A549 (cell line): ENCODE results near the gene CADPS2. TPM values are rescaled to one million over a fixed set of nuclear protein-coding genes. Genes with fewer than 3 reads are reported as not detected.

Source experiments
- ATAC-seq, 2 experiments: fragments of 200-7000 bp in 1 of 2; fragments of >200 bp in 1 of 2; cut with Nextera tagmentation in 1 of 2; cut with Tn5 transposase in 1 of 2; 3 replicates each; pipeline versions ENCODE4 v1.8.0 to v1.9.1; 2018 to 2020; ENCODE audit warnings: mild to moderate bottlenecking in 1 of 2, moderate library complexity in 1 of 2
- CTCF ChIA-PET: fragments of 300-600 bp; sonication (Branson Sonifier 250); formaldehyde crosslinking; extraction: SDS; loops from one replicate; lab custom pipeline; 2021; ENCODE audit warnings: antibody characterized with exemption, inconsistent platforms; lab: Yijun Ruan, JAX
- POLR2A ChIA-PET: fragments of 350-600 bp; formaldehyde crosslinking; extraction: SDS; loops from one replicate; lab custom pipeline; 2021; ENCODE audit warnings: antibody characterized with exemption, inconsistent platforms; lab: Yijun Ruan, JAX
- DNase-seq, 2 experiments: peaks; one replicate each; pipeline versions ENCODE4 v3.0.0 to v3.0.0-alpha.2; 2011 to 2016; ENCODE audit warnings: low read depth in 1 of 2, low spot score in 1 of 2
- FAIRE-seq: peaks from 2 replicates; lab custom pipeline; 2011; peaks lifted over from hg19 to GRCh38; lab: Jason Lieb, UNC
- H3K27ac ChIP-seq, 2 experiments: fragments of >200 bp; sonication (Bioruptor Twin); formaldehyde crosslinking; 3 replicates each; pipeline ENCODE4 v1.5.1; 2016 to 2017
- H3K4me1 ChIP-seq: fragments of >200 bp; sonication (Bioruptor Twin); formaldehyde crosslinking; 3 replicates; pipeline ENCODE4 v1.6.1; 2016
- H3K4me2 ChIP-seq: fragments of >200 bp; sonication (Bioruptor Twin); formaldehyde crosslinking; 3 replicates; pipeline ENCODE4 v1.6.1; 2016
- H3K4me3 ChIP-seq: fragments of >200 bp; sonication (Bioruptor Twin); formaldehyde crosslinking; 3 replicates; pipeline ENCODE4 v1.5.1; 2016
- H3K9me3 ChIP-seq: fragments of >200 bp; sonication (Bioruptor Twin); formaldehyde crosslinking; 3 replicates; pipeline ENCODE4 v1.6.1; 2016
- CEBPB ChIP-seq, 2 experiments: fragments of >200 bp in 1 of 2; sonication (Bioruptor Twin) in 1 of 2; formaldehyde crosslinking in 1 of 2; IDR thresholded peaks; 2 replicates each; pipeline ENCODE4 v1.6.1; 2012 to 2016
- CHD2 ChIP-seq: fragments of 150-350 bp; IDR thresholded peaks from 2 replicates; pipeline ENCODE4 v1.6.1; 2014; ENCODE audit warnings: low read length; ENCODE audit not compliant: partially characterized antibody
- CHD4 ChIP-seq: fragments of 200-600 bp; sonication (generic); IDR thresholded peaks from 2 replicates; pipeline ENCODE4 v1.6.1; 2016; ENCODE audit warnings: antibody characterized with exemption, mild to moderate bottlenecking, borderline replicate concordance
- ESRRA ChIP-seq: fragments of 150-350 bp; IDR thresholded peaks from 2 replicates; pipeline ENCODE4 v1.6.1; 2014; ENCODE audit warnings: mild to moderate bottlenecking, low read length, borderline replicate concordance
- FOSB ChIP-seq: fragments of 250-450 bp; sonication (Bioruptor Pico); IDR thresholded peaks from 2 replicates; pipeline ENCODE4 v1.5.0; 2020; ENCODE audit warnings: mild to moderate bottlenecking, moderate library complexity
- FOSL2 ChIP-seq, 2 experiments: fragments of 450-650 bp in 1 of 2; fragments of >200 bp in 1 of 2; sonication (Bioruptor Twin) in 1 of 2; formaldehyde crosslinking; IDR thresholded peaks; 2 replicates each; pipeline versions ENCODE4 v1.5.0 to v1.6.1; 2016 to 2020; ENCODE audit warnings: mild to moderate bottlenecking in 1 of 2, moderate library complexity in 1 of 2
- FOXS1 ChIP-seq: fragments of 250-450 bp; sonication (Bioruptor Pico); IDR thresholded peaks from 2 replicates; pipeline ENCODE4 v1.5.0; 2020; ENCODE audit warnings: mild to moderate bottlenecking, moderate library complexity
- GATA3 ChIP-seq: IDR thresholded peaks from 2 replicates; pipeline ENCODE4 v1.6.1; 2012; ENCODE audit warnings: borderline replicate concordance
- HES2 ChIP-seq: fragments of >200 bp; sonication (Bioruptor Twin); formaldehyde crosslinking; IDR thresholded peaks from 2 replicates; pipeline ENCODE4 v1.6.1; 2016
- HEYL ChIP-seq: fragments of 250-450 bp; sonication (Bioruptor Pico); IDR thresholded peaks from 2 replicates; pipeline ENCODE4 v1.8.0; 2021; ENCODE audit warnings: mild to moderate bottlenecking, moderate library complexity
- HMGXB4 ChIP-seq: fragments of 250-450 bp; sonication (Bioruptor Pico); IDR thresholded peaks from 2 replicates; pipeline ENCODE4 v1.5.0; 2021; ENCODE audit warnings: mild to moderate bottlenecking, moderate library complexity, borderline replicate concordance
- HOXA7 ChIP-seq: fragments of 250-450 bp; sonication (Bioruptor Pico); IDR thresholded peaks from 2 replicates; pipeline ENCODE4 v1.5.0; 2020; ENCODE audit warnings: mild to moderate bottlenecking, moderate library complexity
- JUNB ChIP-seq: fragments of >200 bp; sonication (Bioruptor Twin); formaldehyde crosslinking; IDR thresholded peaks from 2 replicates; pipeline ENCODE4 v1.6.1; 2016
- KDM5A ChIP-seq: fragments of 200-600 bp; sonication (generic); IDR thresholded peaks from 2 replicates; pipeline ENCODE4 v1.6.1; 2016; ENCODE audit warnings: antibody characterized with exemption, mild to moderate bottlenecking
- NPAS2 ChIP-seq: fragments of 250-450 bp; sonication (Bioruptor Pico); IDR thresholded peaks from 2 replicates; pipeline ENCODE4 v1.8.0; 2022; ENCODE audit warnings: mild to moderate bottlenecking, moderate library complexity, borderline replicate concordance
- PHF8 ChIP-seq: fragments of 200-600 bp; sonication (generic); IDR thresholded peaks from 2 replicates; pipeline ENCODE4 v1.6.1; 2016; ENCODE audit warnings: low read depth, mild to moderate bottlenecking, antibody characterized with exemption, moderate library complexity, borderline replicate concordance
- POLR2AphosphoS2 ChIP-seq: conservative IDR thresholded peaks from 2 replicates; pipeline ENCODE4 v1.6.1; 2012; ENCODE audit warnings: low read length, improper control_type of control experiment, inconsistent platforms
- RAD21 ChIP-seq, 2 experiments: fragments of >200 bp in 1 of 2; sonication (Bioruptor Twin) in 1 of 2; formaldehyde crosslinking in 1 of 2; IDR thresholded peaks in 1 of 2; conservative IDR thresholded peaks in 1 of 2; 2 replicates in 1 of 2; 3 replicates in 1 of 2; pipeline ENCODE4 v1.6.1; 2012 to 2018; ENCODE audit warnings: inconsistent platforms in 1 of 2
- RFX5 ChIP-seq: fragments of 450-650 bp; IDR thresholded peaks from 2 replicates; pipeline ENCODE4 v1.7.1; 2014; ENCODE audit warnings: antibody characterized with exemption, mild to moderate bottlenecking, moderate library complexity
- RNF2 ChIP-seq: fragments of 200-600 bp; sonication (generic); IDR thresholded peaks from 2 replicates; pipeline ENCODE4 v1.6.1; 2016; ENCODE audit warnings: low read depth, mild to moderate bottlenecking, antibody characterized with exemption, moderate library complexity, borderline replicate concordance
- SREBF2 ChIP-seq: fragments of 450-650 bp; IDR thresholded peaks from 2 replicates; pipeline ENCODE4 v1.6.1; 2014; ENCODE audit warnings: mild to moderate bottlenecking, moderate library complexity
- ZNF302 ChIP-seq: fragments of 250-450 bp; sonication (Bioruptor Pico); IDR thresholded peaks from 2 replicates; pipeline ENCODE4 v1.9.0; 2021; ENCODE audit warnings: inconsistent platforms, mild to moderate bottlenecking, moderate library complexity
- WGBS: methylation state at CpG from one replicate; pipeline ENCODE4 v1.1.6; 2017; ENCODE audit errors: missing lambda C conversion rate; 5-methylcytosine and 5-hydroxymethylcytosine counted together
- polyA plus RNA-seq, 4 experiments: library from polyadenylated mRNA; depleted of rRNA in 3 of 4; stranded (reverse); fragments of >200 nt; fragmentation: RNase III in 1 of 4; extraction: RNeasy Plus Mini Kit Qiagen cat#74134 plus additional on column Dnase treatment in 1 of 4; gene quantifications; 2 replicates in 3 of 4; 3 replicates in 1 of 4; pipeline ENCODE4 v1.2.3, GENCODE V29; 2011 to 2017
- TF ChIP-seq, protein P1 (sequence below): fragments of 150-350 bp; IDR thresholded peaks from 2 replicates; pipeline ENCODE4 v1.6.1; 2014; ENCODE audit warnings: low read depth, mild to moderate bottlenecking, low read length
- TF ChIP-seq, protein P2 (sequence below): IDR thresholded peaks from 2 replicates; pipeline ENCODE4 v1.6.1; 2012; ENCODE audit warnings: low read depth, borderline replicate concordance
- TF ChIP-seq, protein P3 (sequence below): fragments of 200-600 bp; sonication (generic); IDR thresholded peaks from 2 replicates; pipeline ENCODE4 v1.6.1; 2016; ENCODE audit warnings: antibody characterized with exemption, mild to moderate bottlenecking, moderate library complexity

The CADPS2 gene
- polyA plus RNA-seq, 2 of the 4 experiments (the other 2 are of a cell fraction) = 0.04 to 0.10 TPM

DNA sequence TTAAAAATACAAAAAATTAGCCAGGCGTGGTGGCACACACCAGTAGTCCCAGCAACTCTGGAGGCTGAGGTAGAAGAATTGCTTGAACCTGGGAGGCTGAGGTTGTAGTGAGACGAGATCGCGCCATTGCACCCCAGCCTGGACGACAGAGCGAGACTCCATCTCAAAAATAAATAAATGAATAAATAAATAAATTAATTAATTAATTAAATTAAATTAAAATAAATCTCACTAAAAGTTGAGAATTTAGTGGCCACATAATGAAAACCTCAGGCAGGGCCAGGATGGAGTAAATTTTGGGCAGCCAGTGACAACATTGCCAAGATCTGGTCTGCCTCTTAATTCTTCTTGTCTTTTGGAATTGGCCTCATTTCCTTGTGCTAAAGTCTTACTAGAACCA, 394.3 kb downstream of the CADPS2 start (continued):
- TF ChIP-seq, protein P1, sequence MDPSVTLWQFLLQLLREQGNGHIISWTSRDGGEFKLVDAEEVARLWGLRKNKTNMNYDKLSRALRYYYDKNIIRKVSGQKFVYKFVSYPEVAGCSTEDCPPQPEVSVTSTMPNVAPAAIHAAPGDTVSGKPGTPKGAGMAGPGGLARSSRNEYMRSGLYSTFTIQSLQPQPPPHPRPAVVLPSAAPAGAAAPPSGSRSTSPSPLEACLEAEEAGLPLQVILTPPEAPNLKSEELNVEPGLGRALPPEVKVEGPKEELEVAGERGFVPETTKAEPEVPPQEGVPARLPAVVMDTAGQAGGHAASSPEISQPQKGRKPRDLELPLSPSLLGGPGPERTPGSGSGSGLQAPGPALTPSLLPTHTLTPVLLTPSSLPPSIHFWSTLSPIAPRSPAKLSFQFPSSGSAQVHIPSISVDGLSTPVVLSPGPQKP = no peak
- no peak for TF ChIP-seq RNF2

DNA sequence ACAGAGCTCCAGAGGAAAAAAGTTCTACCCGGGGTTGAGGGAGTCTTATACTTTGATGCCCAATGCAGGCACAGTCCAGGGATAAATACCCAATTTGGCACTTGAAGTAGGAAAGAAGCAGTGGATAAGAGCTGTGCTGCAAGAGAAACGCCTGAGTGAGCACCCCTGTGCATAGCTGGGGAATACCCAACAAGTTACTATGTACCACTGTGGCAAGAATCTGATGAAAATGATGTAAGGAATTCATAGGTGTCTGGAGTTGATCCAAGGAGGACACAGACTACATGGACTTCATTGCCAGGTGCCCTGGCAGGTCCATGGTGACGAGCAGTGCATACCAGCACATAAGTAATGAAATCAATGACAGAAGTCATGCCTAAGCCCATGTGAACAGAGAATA, 398.0 kb downstream of the CADPS2 start:
- CTCF ChIA-PET = interaction anchor here (0.9 kb wide), 1 partner anchor 270 kb away, joined by 3 read pairs; no protein-coding TSS in a partner anchor
- POLR2A ChIA-PET = no interaction called here
- no peak for DNase-seq

DNA sequence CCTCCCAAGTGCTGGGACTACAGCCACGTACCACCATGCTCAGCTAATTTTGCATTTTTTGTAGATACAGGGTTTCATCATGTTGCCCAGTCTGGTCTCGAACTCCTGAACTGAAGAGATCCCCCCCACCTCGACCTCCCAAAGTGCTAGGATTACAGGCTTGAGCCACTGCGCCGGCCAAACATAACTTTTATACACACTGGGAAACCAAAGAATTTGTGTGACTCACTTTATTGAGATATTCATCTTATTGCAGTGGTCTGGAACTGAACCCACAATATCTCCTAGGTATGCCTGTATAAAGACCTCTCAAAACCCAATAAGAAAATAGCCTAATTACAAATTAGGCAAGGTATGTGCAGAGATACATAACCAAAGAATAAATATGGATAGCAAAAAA, 399.1 kb downstream of the CADPS2 start:
- H3K4me3 ChIP-seq = no peak overlapping the region
- no peaks in the 10 kb centered on the region for H3K9me3 ChIP-seq
- no peaks in the 10 kb centered on the region for H3K4me1 ChIP-seq
- no peak overlapping the region for H3K4me2 ChIP-seq
- no peak overlapping the region for H3K27ac ChIP-seq
- no peak for ATAC-seq
- FAIRE-seq = no peak
- no peak for DNase-seq
- POLR2A ChIA-PET = no interaction called here
- CTCF ChIA-PET = no interaction called here
- 16% methylated on average over 5 of the region's 5 CpGs for WGBS
- TF ChIP-seq ESRRA (no peak), CEBPB (IDR thresholded peaks at IDR 0.05) (no peak), CHD2 (no peak), RNF2 (no peak), SREBF2 (no peak), FOXS1 (CRISPR knock-in tag) (no peak)
- TF ChIP-seq, protein P2, sequence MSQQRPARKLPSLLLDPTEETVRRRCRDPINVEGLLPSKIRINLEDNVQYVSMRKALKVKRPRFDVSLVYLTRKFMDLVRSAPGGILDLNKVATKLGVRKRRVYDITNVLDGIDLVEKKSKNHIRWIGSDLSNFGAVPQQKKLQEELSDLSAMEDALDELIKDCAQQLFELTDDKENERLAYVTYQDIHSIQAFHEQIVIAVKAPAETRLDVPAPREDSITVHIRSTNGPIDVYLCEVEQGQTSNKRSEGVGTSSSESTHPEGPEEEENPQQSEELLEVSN = no peak

More for the DNA sequence above, 398.0 kb downstream of the CADPS2 start:
- no peaks in the 10 kb centered on the region for H3K9me3 ChIP-seq
- TF ChIP-seq GATA3 (no peak), NPAS2 (no peak), RAD21 (conservative IDR thresholded peaks at IDR 0.05 in 1 of 2, IDR thresholded peaks at IDR 0.05 in 1 of 2) (no peak), FOSB (CRISPR knock-in tag) (no peak), SREBF2 (no peak), JUNB (no peak), POLR2AphosphoS2 (no peak), HOXA7 (no peak), PHF8 (no peak), ZNF302 (CRISPR knock-in tag) (no peak), HMGXB4 (CRISPR knock-in tag) (no peak), FOSL2 (IDR thresholded peaks at IDR 0.05) (no peak), FOSL2 (CRISPR knock-in tag; IDR thresholded peaks at IDR 0.05) (no peak), FOXS1 (CRISPR knock-in tag) (no peak), CHD4 (no peak), RFX5 (no peak), KDM5A (no peak), HES2 (no peak), HEYL (CRISPR knock-in tag) (no peak)
- TF ChIP-seq, protein P3, sequence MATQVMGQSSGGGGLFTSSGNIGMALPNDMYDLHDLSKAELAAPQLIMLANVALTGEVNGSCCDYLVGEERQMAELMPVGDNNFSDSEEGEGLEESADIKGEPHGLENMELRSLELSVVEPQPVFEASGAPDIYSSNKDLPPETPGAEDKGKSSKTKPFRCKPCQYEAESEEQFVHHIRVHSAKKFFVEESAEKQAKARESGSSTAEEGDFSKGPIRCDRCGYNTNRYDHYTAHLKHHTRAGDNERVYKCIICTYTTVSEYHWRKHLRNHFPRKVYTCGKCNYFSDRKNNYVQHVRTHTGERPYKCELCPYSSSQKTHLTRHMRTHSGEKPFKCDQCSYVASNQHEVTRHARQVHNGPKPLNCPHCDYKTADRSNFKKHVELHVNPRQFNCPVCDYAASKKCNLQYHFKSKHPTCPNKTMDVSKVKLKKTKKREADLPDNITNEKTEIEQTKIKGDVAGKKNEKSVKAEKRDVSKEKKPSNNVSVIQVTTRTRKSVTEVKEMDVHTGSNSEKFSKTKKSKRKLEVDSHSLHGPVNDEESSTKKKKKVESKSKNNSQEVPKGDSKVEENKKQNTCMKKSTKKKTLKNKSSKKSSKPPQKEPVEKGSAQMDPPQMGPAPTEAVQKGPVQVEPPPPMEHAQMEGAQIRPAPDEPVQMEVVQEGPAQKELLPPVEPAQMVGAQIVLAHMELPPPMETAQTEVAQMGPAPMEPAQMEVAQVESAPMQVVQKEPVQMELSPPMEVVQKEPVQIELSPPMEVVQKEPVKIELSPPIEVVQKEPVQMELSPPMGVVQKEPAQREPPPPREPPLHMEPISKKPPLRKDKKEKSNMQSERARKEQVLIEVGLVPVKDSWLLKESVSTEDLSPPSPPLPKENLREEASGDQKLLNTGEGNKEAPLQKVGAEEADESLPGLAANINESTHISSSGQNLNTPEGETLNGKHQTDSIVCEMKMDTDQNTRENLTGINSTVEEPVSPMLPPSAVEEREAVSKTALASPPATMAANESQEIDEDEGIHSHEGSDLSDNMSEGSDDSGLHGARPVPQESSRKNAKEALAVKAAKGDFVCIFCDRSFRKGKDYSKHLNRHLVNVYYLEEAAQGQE = no peak
- ATAC-seq (no peak), FAIRE-seq (no peak)
- no peaks in the 10 kb centered on the region for H3K4me1 ChIP-seq
- WGBS = 1% methylated on average over 3 of the region's 3 CpGs
- no peak overlapping the region for H3K4me2 ChIP-seq
- no peak overlapping the region for H3K4me3 ChIP-seq
- no peak overlapping the region for H3K27ac ChIP-seq
